Esophagus squamous epithelium (tissue), 5 donors: ENCODE measurements around the gene LRRC45. TPM values are rescaled to one million over a fixed set of nuclear protein-coding genes. Genes with fewer than 3 reads are reported as not detected.

Experiments
- DNase-seq: peaks from one replicate; lab custom pipeline; 2025; lab: John Stamatoyannopoulos, UW
- H3K27ac ChIP-seq, 4 donors: fragments of 200-600 bp; sonication (generic); one replicate each; pipeline ENCODE4 v1.5.1; 2016 to 2019; ENCODE audit warnings: mild to moderate bottlenecking in 1 of 4
- H3K27me3 ChIP-seq, 4 donors: fragments of 200-600 bp; sonication (generic); 1 replicate in 3 of 4; 2 replicates in 1 of 4; pipeline versions ENCODE4 v1.5.1 to v1.6.0; 2017 to 2021; ENCODE audit warnings: antibody characterized with exemption in 1 of 4
- H3K36me3 ChIP-seq, 3 donors: fragments of 200-600 bp; sonication (generic); one replicate each; pipeline ENCODE4 v1.5.1; 2016 to 2019
- H3K4me1 ChIP-seq, 3 donors: fragments of 200-600 bp; sonication (generic); one replicate each; pipeline ENCODE4 v1.5.1; 2017 to 2019
- H3K4me3 ChIP-seq, 4 donors: fragments of 200-600 bp; sonication (generic); 1 replicate in 3 of 4; 2 replicates in 1 of 4; pipeline ENCODE4 v1.5.1; 2016 to 2019; ENCODE audit warnings: mild to moderate bottlenecking in 2 of 4, moderate library complexity in 1 of 4
- H3K9me3 ChIP-seq, 3 donors: fragments of 200-600 bp; sonication (generic); one replicate each; pipeline ENCODE4 v1.5.1; 2016 to 2019
- CTCF ChIP-seq, 6 experiments: fragments of 450-650 bp in 4 of 6; fragments of 200-600 bp in 2 of 6; sonication (generic) in 2 of 6; IDR thresholded peaks; one replicate each; pipeline ENCODE4 v1.5.1; 2016 to 2019; ENCODE audit warnings: antibody characterized with exemption in 6 of 6, mild to moderate bottlenecking in 4 of 6, moderate library complexity in 4 of 6
- POLR2A ChIP-seq, 4 donors: fragments of 450-650 bp; IDR thresholded peaks; one replicate each; pipeline ENCODE4 v1.6.1; 2017; ENCODE audit warnings: antibody characterized with exemption in 4 of 4, mild to moderate bottlenecking in 4 of 4, moderate library complexity in 3 of 4
- WGBS, 2 donors: methylation state at CpG; one replicate each; pipeline ENCODE4 v1.1.5; 2018; 5-methylcytosine and 5-hydroxymethylcytosine counted together
- intact Hi-C: fragments of 100-400 bp; cut with DNase I; formaldehyde crosslinking; loops from one replicate; pipeline ENCODE4 v1.15.0; 2022
- total RNA-seq, 4 donors: library from RNA; depleted of rRNA; stranded (reverse); fragments of >200 nt; gene quantifications; one replicate each; pipeline ENCODE4 v1.1.0, GENCODE V29; 2016
- donor health status: DM: yes; HTN: yes; CAD: no.

The LRRC45 gene
- total RNA-seq, 4 donors from 2014 or later, result 9.7 to 21.2 (median 18.3) TPM

GRCh38 chr17:82065638-82066303 is 42.7 kb downstream of the LRRC45 start, which contains the start of gene DUS1L:
TSS of gene DUS1L (minus strand) at chr17:82065804. CDS start at chr17:82065059, 745 bp downstream.
- Histone ChIP-seq H3K27ac (peak within 1 kb of the TSS; percentile 87 to 93 (median 90)), H3K4me3 (peak within 1 kb of the TSS; percentile 63 to 98 (median 96)), H3K27me3 (no peaks in the 10 kb centered on the region), H3K36me3 (peaks cover 22 to 34% (median 24%) of the 10 kb centered on the region in 3 donors), H3K4me1 (peaks cover 20 to 38% (median 24%) of the 10 kb centered on the region in 3 donors), H3K9me3 (no peaks in the 10 kb centered on the region)
- no peak for DNase-seq
- no peak for TF ChIP-seq CTCF (IDR thresholded peaks at IDR 0.05)
- peak in 1 of 4 donors; percentile 20 for TF ChIP-seq POLR2A (IDR thresholded peaks at IDR 0.05)
- intact Hi-C loops, result no loop called here
- WGBS, 2 donors, result 26 to 29% methylated on average over 12 to 23 of the region's 88 CpGs

GRCh38 chr17:82070611-82071010 is 47.5 kb downstream of the LRRC45 start:
- no peak for DNase-seq
- H3K9me3 ChIP-seq, result no peaks in the 10 kb centered on the region
- intact Hi-C loops, result no loop called here
- no peaks in the 10 kb centered on the region for H3K27me3 ChIP-seq
- TF ChIP-seq CTCF (IDR thresholded peaks at IDR 0.05) (no peak), POLR2A (IDR thresholded peaks at IDR 0.05) (no peak)
- H3K4me1 ChIP-seq, result peaks cover 6 to 21% (median 7%) of the 10 kb centered on the region in 3 donors
- no peak overlapping the region for H3K27ac ChIP-seq
- no peaks in the 10 kb centered on the region for H3K36me3 ChIP-seq
- no peak overlapping the region for H3K4me3 ChIP-seq

GRCh38 chr17:82072827-82073226 is 49.7 kb downstream of the LRRC45 start:
- Histone ChIP-seq H3K27me3 (no peaks in the 10 kb centered on the region), H3K36me3 (peaks cover 0 to 8% (median 0%) of the 10 kb centered on the region in 3 donors), H3K4me1 (peaks cover 0 to 17% (median 0%) of the 10 kb centered on the region in 3 donors), H3K9me3 (no peaks in the 10 kb centered on the region), H3K27ac (no peak overlapping the region), H3K4me3 (no peak overlapping the region)
- 71 to 84% methylated on average over 6 of the region's 6 CpGs for WGBS, 2 donors
- no peak for DNase-seq
- TF ChIP-seq CTCF (IDR thresholded peaks at IDR 0.05) (no peak), POLR2A (IDR thresholded peaks at IDR 0.05) (no peak)
- intact Hi-C loops, result no loop called here

- DNase-seq, result no peak
- peaks cover 0 to 17% (median 0%) of the 10 kb centered on the region in 3 donors for H3K4me1 ChIP-seq
- WGBS, 2 donors, result 40 to 64% methylated on average over 9 of the region's 9 CpGs
- no peak overlapping the region for H3K27ac ChIP-seq
- H3K9me3 ChIP-seq, result no peaks in the 10 kb centered on the region
- intact Hi-C loops, result no loop called here
- H3K36me3 ChIP-seq, result peaks cover 0 to 14% (median 0%) of the 10 kb centered on the region in 3 donors
- no peaks in the 10 kb centered on the region for H3K27me3 ChIP-seq
- no peak for TF ChIP-seq POLR2A (IDR thresholded peaks at IDR 0.05)
- no peak for TF ChIP-seq CTCF (IDR thresholded peaks at IDR 0.05)
- no peak overlapping the region for H3K4me3 ChIP-seq
These were observed 50.3 kb downstream of the LRRC45 start for GRCh38 chr17:82073446-82073845.

GRCh38 chr17:82076018-82076784 is 53.1 kb downstream of the LRRC45 start:
- WGBS, 2 donors, result 74% methylated on average over 17 to 23 of the region's 25 CpGs
- Histone ChIP-seq H3K27ac (no peak overlapping the region), H3K9me3 (no peaks in the 10 kb centered on the region), H3K27me3 (no peaks in the 10 kb centered on the region), H3K4me1 (peaks cover 0 to 17% (median 0%) of the 10 kb centered on the region in 3 donors), H3K4me3 (no peak overlapping the region), H3K36me3 (peaks cover 20 to 42% (median 21%) of the 10 kb centered on the region in 3 donors)
- intact Hi-C loops, result no loop called here
- TF ChIP-seq CTCF (IDR thresholded peaks at IDR 0.05), result no peak
- no peak for TF ChIP-seq POLR2A (IDR thresholded peaks at IDR 0.05)
- no peak for DNase-seq
